Measurements from ENCODE around the gene FXYD6.

GRCh38 chr11:117908959-117909610 is 32.6 kb upstream of the FXYD6 start:
- TF ChIP-seq BRCA1 (IDR thresholded peaks at IDR 0.05; ENCODE audit: low read depth, low read length): no peak
- TF ChIP-seq CTCF (IDR thresholded peaks at IDR 0.05; ENCODE audit: control extremely low read depth in 1 of 3, insufficient read depth in 1 of 3, low read depth in 1 of 3, low read length in 3 of 3): peak in 1 of 3 experiments; percentile 15; a peak in 1 of 4 replicates
- TF ChIP-seq POLR2AphosphoS5 (IDR thresholded peaks at IDR 0.05; ENCODE audit: low read depth, low read length): no peak
- TF ChIP-seq MAX (IDR thresholded peaks at IDR 0.05): no peak
- no peak for TF ChIP-seq SUZ12 (IDR thresholded peaks at IDR 0.05; ENCODE audit: low read length)
- no peak; a peak in 1 of 4 replicates for TF ChIP-seq RAD21 (IDR thresholded peaks at IDR 0.05 in 1 of 2, conservative IDR thresholded peaks at IDR 0.05 in 1 of 2; ENCODE audit: low read depth in 2 of 2, low read length in 2 of 2)
